ENCODE results near the gene TM9SF3. TPM values are rescaled to one million over a fixed set of nuclear protein-coding genes. Genes with fewer than 3 reads are reported as not detected.

The TM9SF3 gene
- total RNA-seq: 67.4 and 77.1 TPM in 2 replicates

DNA sequence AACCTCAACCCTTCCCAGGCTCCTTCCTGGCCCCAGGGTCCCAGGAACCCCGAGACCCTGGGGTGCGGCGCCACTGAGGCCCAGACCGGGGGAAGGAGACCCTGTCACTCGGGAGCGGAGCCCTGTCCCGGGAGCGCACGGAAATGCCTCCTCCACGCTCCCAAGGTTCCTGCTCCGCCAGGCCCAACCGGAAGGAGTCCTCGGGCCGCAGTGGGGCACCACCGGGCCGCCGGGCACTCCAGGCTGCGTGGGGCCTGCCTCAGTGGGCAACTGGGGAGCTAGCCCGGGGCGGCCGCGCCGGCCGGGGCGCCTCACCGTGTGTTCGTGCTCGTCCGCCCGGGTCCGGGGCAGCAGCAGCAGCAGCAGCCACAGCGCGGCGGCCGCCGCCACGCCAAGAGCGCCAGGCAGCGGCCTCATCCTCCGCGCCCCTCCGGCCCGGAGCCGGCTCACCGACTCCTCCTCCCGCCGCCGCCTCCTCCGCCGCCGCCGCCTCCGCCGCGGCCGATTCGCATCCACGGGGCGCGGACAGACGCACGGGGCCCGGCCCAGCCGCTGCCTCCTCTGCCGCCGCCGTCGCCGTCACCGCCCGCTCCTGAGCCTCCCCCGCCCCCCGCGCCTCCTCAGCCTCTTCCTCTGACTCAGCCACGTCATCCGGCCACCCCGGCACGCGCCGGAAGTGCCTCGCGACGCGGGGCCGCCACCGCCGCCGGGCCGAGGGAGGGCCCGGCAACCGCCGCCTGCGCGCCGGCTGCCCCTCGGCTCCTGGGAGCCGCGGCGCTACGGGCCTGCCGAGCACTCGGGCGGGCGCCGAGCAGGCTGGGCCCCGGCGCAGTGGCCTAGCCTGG lies at the start of gene TM9SF3:
Gene TM9SF3 (minus strand): TSS at position 594 of the 845 bp plus-strand sequence. CDS start 177 bp downstream, at position 417.
- no peak for DNase-seq (ENCODE audit: low read depth)

DNA sequence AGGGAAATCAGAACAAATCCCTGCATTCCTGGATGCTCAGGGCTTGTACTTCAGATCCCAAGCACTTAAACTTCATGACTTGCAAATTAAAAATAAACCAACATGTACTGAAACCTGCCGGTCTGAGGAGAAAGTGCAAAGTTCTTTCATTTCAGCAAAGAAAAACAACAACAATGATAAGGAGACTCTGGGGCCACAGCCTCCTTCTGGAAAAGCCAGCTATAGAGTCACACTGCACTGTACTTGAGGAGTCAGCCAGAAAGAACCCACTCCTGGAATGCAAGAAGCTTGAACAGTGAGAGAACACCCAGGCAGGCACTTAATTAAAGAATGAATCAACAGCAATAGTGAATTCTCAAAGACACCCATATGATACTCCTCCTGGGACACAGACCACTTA lies 49.7 kb upstream of the TM9SF3 start:
- TF ChIP-seq, protein P1, sequence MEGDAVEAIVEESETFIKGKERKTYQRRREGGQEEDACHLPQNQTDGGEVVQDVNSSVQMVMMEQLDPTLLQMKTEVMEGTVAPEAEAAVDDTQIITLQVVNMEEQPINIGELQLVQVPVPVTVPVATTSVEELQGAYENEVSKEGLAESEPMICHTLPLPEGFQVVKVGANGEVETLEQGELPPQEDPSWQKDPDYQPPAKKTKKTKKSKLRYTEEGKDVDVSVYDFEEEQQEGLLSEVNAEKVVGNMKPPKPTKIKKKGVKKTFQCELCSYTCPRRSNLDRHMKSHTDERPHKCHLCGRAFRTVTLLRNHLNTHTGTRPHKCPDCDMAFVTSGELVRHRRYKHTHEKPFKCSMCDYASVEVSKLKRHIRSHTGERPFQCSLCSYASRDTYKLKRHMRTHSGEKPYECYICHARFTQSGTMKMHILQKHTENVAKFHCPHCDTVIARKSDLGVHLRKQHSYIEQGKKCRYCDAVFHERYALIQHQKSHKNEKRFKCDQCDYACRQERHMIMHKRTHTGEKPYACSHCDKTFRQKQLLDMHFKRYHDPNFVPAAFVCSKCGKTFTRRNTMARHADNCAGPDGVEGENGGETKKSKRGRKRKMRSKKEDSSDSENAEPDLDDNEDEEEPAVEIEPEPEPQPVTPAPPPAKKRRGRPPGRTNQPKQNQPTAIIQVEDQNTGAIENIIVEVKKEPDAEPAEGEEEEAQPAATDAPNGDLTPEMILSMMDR (conservative IDR thresholded peaks at IDR 0.05; ENCODE audit: low read depth, low read length): no peak
- H3K4me3 ChIP-seq (ENCODE audit: low read depth, low read length): no peak overlapping the region
- peak; percentile 16 for DNase-seq (ENCODE audit: low read depth)

More for the DNA sequence above, at the start of gene TM9SF3:
- TF ChIP-seq, protein P1 (conservative IDR thresholded peaks at IDR 0.05; ENCODE audit: low read depth, low read length): no peak
- peak within 1 kb of the TSS; percentile 87 for H3K4me3 ChIP-seq (ENCODE audit: low read depth, low read length)

DNA sequence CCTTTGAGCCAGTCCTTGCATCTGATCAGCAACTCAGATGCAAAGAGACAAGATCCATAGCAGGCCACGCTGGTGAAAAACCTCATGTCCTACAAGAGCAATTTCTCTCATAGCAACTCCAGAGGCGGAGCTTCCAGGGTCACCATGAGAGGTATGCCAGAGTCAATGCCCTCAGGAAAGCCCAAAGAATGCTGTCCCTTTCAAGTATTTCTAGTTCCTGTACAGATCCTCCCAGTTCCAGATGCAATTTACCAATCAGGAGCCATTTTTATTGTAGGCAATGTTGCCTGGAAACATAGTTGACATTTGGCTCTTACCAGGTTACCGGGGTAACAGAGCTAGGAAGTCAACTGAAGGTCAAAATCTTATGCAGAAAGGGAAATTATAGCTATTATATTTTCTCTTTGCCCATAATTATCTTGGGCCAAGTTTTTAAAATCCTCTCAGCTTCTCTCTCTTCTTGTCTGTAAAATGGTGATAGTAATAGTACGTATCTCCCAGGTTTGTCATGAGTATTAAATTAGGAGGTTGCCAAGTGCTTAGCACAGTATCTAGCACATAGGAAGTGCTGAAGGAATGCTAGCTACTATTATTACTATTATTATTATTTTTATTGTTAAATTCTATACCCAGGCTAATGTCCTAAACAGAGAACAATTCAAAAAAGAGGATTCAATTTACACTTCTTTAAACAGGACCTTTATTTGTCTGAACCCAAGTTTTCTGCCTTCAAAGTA lies 46.3 kb upstream of the TM9SF3 start:
- H3K4me3 ChIP-seq (ENCODE audit: low read depth, low read length): no peak overlapping the region
- DNase-seq (ENCODE audit: low read depth): no peak
- TF ChIP-seq, protein P1 (conservative IDR thresholded peaks at IDR 0.05; ENCODE audit: low read depth, low read length): no peak

DNA sequence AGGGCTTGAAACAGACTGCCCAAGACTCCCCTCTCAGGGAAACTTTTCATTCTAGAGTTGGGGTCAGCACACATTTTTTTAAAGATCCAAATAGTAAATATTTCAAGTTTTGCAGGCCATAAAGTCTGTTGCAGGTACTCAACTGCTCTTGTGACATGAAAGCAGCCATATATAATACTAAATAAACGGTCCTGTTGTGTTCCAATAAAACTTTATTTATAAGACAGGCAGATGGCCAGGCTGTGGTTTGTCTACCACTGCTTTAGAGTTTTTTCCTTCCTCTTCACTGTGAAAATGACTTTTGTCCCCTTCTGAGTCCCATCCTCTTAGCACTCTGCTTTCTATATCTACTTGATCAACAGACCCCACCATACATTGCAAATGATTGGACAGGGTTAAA lies 40.5 kb upstream of the TM9SF3 start:
- no peak for DNase-seq (ENCODE audit: low read depth)
- TF ChIP-seq, protein P1 (conservative IDR thresholded peaks at IDR 0.05; ENCODE audit: low read depth, low read length): no peak
- no peak overlapping the region for H3K4me3 ChIP-seq (ENCODE audit: low read depth, low read length)

DNA sequence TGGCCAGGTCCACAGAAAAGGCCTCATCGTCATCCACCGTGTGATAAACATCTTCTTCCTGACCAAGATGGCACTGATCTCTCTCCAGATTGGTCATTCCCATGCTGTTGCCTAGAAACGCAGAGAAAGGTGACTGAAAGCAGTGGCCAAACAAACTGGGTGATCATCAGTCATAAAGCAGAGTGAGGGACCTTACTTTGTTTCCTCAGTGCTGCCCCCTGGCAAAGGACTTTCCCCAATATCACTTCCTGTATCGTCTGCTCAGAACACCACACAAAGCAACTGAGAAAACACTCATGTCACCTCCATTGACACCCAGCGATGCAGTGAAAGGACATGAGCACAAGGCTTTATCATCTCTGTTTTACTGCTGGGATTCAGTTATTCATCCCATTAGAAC lies 40.0 kb upstream of the TM9SF3 start:
- no peak for DNase-seq (ENCODE audit: low read depth)
- TF ChIP-seq, protein P1 (conservative IDR thresholded peaks at IDR 0.05; ENCODE audit: low read depth, low read length): peak; percentile 31
- H3K4me3 ChIP-seq (ENCODE audit: low read depth, low read length): no peak overlapping the region

DNA sequence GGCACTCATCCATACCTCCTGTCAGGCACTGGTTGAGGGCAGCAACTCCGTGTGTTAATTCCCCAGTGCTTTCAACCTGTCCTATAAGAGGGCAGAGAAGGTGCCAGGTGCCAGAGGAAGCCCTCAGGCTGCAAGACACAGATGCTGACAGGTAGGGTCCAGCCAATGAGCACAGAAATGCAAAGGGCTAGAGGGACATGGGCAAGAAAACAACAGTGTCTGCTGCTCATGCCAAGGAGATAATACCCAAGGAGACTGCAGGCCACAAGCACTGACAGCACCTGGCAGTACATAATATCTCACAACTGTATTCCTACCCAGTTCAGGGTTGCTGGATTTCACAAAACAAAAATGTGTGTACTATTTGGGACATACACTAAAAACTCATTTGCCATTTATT lies 38.4 kb upstream of the TM9SF3 start:
- no peak for DNase-seq (ENCODE audit: low read depth)
- TF ChIP-seq, protein P1 (conservative IDR thresholded peaks at IDR 0.05; ENCODE audit: low read depth, low read length): no peak
- no peak overlapping the region for H3K4me3 ChIP-seq (ENCODE audit: low read depth, low read length)

Measured in epithelial cell of proximal tubule (primary cell).